ENCODE results near the gene AQP5.
A peak's percentile ranks its signal among the peaks of the same experiment; 100 is the strongest.

Gene AQP5

GRCh38 chr12:49978125-49978524 is 16.5 kb downstream of the AQP5 start:
- no peak for DNase-seq
- Histone ChIP-seq H2AFZ (ENCODE audit: low read depth, low read length) (no peak overlapping the region), H2BK12ac (ENCODE audit: low read length in 2 of 2) (no peak overlapping the region), H3K9me3 (ENCODE audit: control insufficient read depth, low read length) (no peaks in the 10 kb centered on the region), H2BK5ac (ENCODE audit: low read depth, low read length, poor library complexity, severe bottlenecking) (no peak overlapping the region), H3K27me3 (ENCODE audit: control insufficient read depth in 1 of 2, insufficient read depth in 1 of 2, low read length in 2 of 2) (peaks cover 0 to 16% of the 10 kb centered on the region in 2 experiments), H2BK15ac (ENCODE audit: low read depth, poor library complexity, severe bottlenecking) (no peak overlapping the region), H3K4me1 (ENCODE audit: control insufficient read depth, insufficient read depth, low read depth, low read length) (peaks cover 15% of the 10 kb centered on the region), H4K91ac (ENCODE audit: low read length) (no peak overlapping the region), H3K14ac (ENCODE audit: low read length in 2 of 2) (no peak overlapping the region), H3K27ac (ENCODE audit: low read length, poor library complexity, severe bottlenecking) (no peak overlapping the region), H3K4me2 (ENCODE audit: low read length, poor library complexity, severe bottlenecking) (no peak overlapping the region), H3K18ac (ENCODE audit: low read depth in 1 of 2, low read length in 2 of 2) (no peak overlapping the region), H3K79me1 (replicated peaks; ENCODE audit: low read length, poor library complexity, severe bottlenecking) (no peaks in the 10 kb centered on the region), H3K4me3 (ENCODE audit: insufficient read depth in 1 of 2, low read depth in 1 of 2, low read length in 2 of 2) (no peak overlapping the region), H4K8ac (ENCODE audit: low read length) (no peak overlapping the region), H3K23ac (ENCODE audit: low read length in 2 of 2) (no peak overlapping the region), H2AK5ac (ENCODE audit: low read length, severe bottlenecking) (no peak overlapping the region), H3K36me3 (ENCODE audit: control insufficient read depth in 1 of 2, insufficient read depth in 2 of 2, low read depth in 1 of 2, low read length in 2 of 2) (no peaks in the 10 kb centered on the region), H2BK120ac (ENCODE audit: low read depth, low read length) (no peak overlapping the region), H3K9ac (ENCODE audit: low read length) (no peak overlapping the region), H3K4ac (ENCODE audit: low read depth in 1 of 2, low read length in 2 of 2) (no peak overlapping the region)
- WGBS = 62% methylated on average over 3 of the region's 4 CpGs

DNA sequence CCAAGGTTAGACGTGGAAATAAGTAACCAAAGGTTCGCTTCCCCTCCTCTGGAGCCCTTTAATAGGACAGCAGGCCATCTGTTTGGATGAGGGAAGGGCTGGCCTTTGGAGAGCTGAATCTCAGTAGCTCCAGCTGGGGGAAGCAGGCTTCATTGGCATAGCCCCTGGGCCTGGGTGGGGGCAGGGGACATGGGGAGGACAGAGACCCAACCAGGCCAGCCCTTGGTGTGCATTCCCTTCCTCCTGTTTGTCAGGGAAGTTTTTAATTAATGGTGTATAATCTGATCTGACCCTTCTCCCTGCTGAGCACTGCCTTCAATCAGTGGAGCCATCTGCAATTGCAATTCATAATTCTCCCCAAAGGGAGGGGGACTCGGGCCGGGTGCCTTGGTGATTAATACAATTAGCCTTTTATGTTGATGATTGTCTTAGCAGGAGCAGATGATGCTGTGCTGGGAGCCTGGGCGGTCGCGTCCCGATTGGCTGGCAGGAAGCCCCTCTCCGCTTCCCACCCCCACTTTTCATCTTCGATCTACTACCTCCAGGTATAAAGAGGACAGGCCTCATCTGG is 17.4 kb downstream of the AQP5 start:
- H3K27ac ChIP-seq (ENCODE audit: low read length, poor library complexity, severe bottlenecking) = no peak overlapping the region
- H3K4me3 ChIP-seq (ENCODE audit: insufficient read depth in 1 of 2, low read depth in 1 of 2, low read length in 2 of 2) = no peak overlapping the region
- H3K14ac ChIP-seq (ENCODE audit: low read length in 2 of 2) = no peak overlapping the region
- H3K4ac ChIP-seq (ENCODE audit: low read depth in 1 of 2, low read length in 2 of 2) = no peak overlapping the region
- no peak overlapping the region for H2BK5ac ChIP-seq (ENCODE audit: low read depth, low read length, poor library complexity, severe bottlenecking)
- no peaks in the 10 kb centered on the region for H3K79me1 ChIP-seq (replicated peaks; ENCODE audit: low read length, poor library complexity, severe bottlenecking)
- H4K91ac ChIP-seq (ENCODE audit: low read length) = no peak overlapping the region
- peaks cover 0 to 8% of the 10 kb centered on the region in 2 experiments for H3K27me3 ChIP-seq (ENCODE audit: control insufficient read depth in 1 of 2, insufficient read depth in 1 of 2, low read length in 2 of 2)
- H3K4me2 ChIP-seq (ENCODE audit: low read length, poor library complexity, severe bottlenecking) = no peak overlapping the region
- H2AFZ ChIP-seq (ENCODE audit: low read depth, low read length) = no peak overlapping the region
- no peak overlapping the region for H3K9ac ChIP-seq (ENCODE audit: low read length)
- H2BK120ac ChIP-seq (ENCODE audit: low read depth, low read length) = no peak overlapping the region
- H2BK12ac ChIP-seq (ENCODE audit: low read length in 2 of 2) = no peak overlapping the region
- no peak overlapping the region for H3K23ac ChIP-seq (ENCODE audit: low read length in 2 of 2)
- H2BK15ac ChIP-seq (ENCODE audit: low read depth, poor library complexity, severe bottlenecking) = no peak overlapping the region
- DNase-seq = no peak
- H2AK5ac ChIP-seq (ENCODE audit: low read length, severe bottlenecking) = peak overlapping the region; percentile 26
- no peak overlapping the region for H3K18ac ChIP-seq (ENCODE audit: low read depth in 1 of 2, low read length in 2 of 2)
- no peaks in the 10 kb centered on the region for H3K36me3 ChIP-seq (ENCODE audit: control insufficient read depth in 1 of 2, insufficient read depth in 2 of 2, low read depth in 1 of 2, low read length in 2 of 2)
- H3K9me3 ChIP-seq (ENCODE audit: control insufficient read depth, low read length) = no peaks in the 10 kb centered on the region
- H4K8ac ChIP-seq (ENCODE audit: low read length) = no peak overlapping the region
- 88% methylated on average over 9 of the region's 10 CpGs for WGBS
- H3K4me1 ChIP-seq (ENCODE audit: control insufficient read depth, insufficient read depth, low read depth, low read length) = peaks cover 20% of the 10 kb centered on the region

GRCh38 chr12:49979791-49980190 is 18.1 kb downstream of the AQP5 start:
- Histone ChIP-seq H3K9me3 (ENCODE audit: control insufficient read depth, low read length) (no peaks in the 10 kb centered on the region), H3K14ac (ENCODE audit: low read length in 2 of 2) (no peak overlapping the region), H3K36me3 (ENCODE audit: control insufficient read depth in 1 of 2, insufficient read depth in 2 of 2, low read depth in 1 of 2, low read length in 2 of 2) (no peaks in the 10 kb centered on the region), H3K4me3 (ENCODE audit: insufficient read depth in 1 of 2, low read depth in 1 of 2, low read length in 2 of 2) (no peak overlapping the region), H3K4me2 (ENCODE audit: low read length, poor library complexity, severe bottlenecking) (no peak overlapping the region), H2AFZ (ENCODE audit: low read depth, low read length) (no peak overlapping the region), H3K27ac (ENCODE audit: low read length, poor library complexity, severe bottlenecking) (no peak overlapping the region), H2BK15ac (ENCODE audit: low read depth, poor library complexity, severe bottlenecking) (no peak overlapping the region), H3K4ac (ENCODE audit: low read depth in 1 of 2, low read length in 2 of 2) (no peak overlapping the region), H2AK5ac (ENCODE audit: low read length, severe bottlenecking) (no peak overlapping the region), H3K18ac (ENCODE audit: low read depth in 1 of 2, low read length in 2 of 2) (no peak overlapping the region), H2BK120ac (ENCODE audit: low read depth, low read length) (no peak overlapping the region), H3K23ac (ENCODE audit: low read length in 2 of 2) (no peak overlapping the region), H3K27me3 (ENCODE audit: control insufficient read depth in 1 of 2, insufficient read depth in 1 of 2, low read length in 2 of 2) (peaks cover 0 to 8% of the 10 kb centered on the region in 2 experiments), H2BK12ac (ENCODE audit: low read length in 2 of 2) (no peak overlapping the region), H4K91ac (ENCODE audit: low read length) (no peak overlapping the region), H3K9ac (ENCODE audit: low read length) (no peak overlapping the region), H3K79me1 (replicated peaks; ENCODE audit: low read length, poor library complexity, severe bottlenecking) (no peaks in the 10 kb centered on the region), H2BK5ac (ENCODE audit: low read depth, low read length, poor library complexity, severe bottlenecking) (no peak overlapping the region), H4K8ac (ENCODE audit: low read length) (no peak overlapping the region), H3K4me1 (ENCODE audit: control insufficient read depth, insufficient read depth, low read depth, low read length) (peaks cover 25% of the 10 kb centered on the region)
- 100% methylated on average over 2 of the region's 3 CpGs for WGBS
- DNase-seq = no peak

GRCh38 chr12:49980501-49981349 is 19.1 kb downstream of the AQP5 start:
- no peak for DNase-seq
- Histone ChIP-seq H3K9me3 (ENCODE audit: control insufficient read depth, low read length) (no peaks in the 10 kb centered on the region), H3K18ac (ENCODE audit: low read depth in 1 of 2, low read length in 2 of 2) (no peak overlapping the region), H3K27ac (ENCODE audit: low read length, poor library complexity, severe bottlenecking) (peak overlapping the region; percentile 72), H3K14ac (ENCODE audit: low read length in 2 of 2) (no peak overlapping the region), H2BK5ac (ENCODE audit: low read depth, low read length, poor library complexity, severe bottlenecking) (no peak overlapping the region), H3K4me3 (ENCODE audit: insufficient read depth in 1 of 2, low read depth in 1 of 2, low read length in 2 of 2) (no peak overlapping the region), H2BK12ac (ENCODE audit: low read length in 2 of 2) (no peak overlapping the region), H2AFZ (ENCODE audit: low read depth, low read length) (no peak overlapping the region), H3K36me3 (ENCODE audit: control insufficient read depth in 1 of 2, insufficient read depth in 2 of 2, low read depth in 1 of 2, low read length in 2 of 2) (no peaks in the 10 kb centered on the region), H4K91ac (ENCODE audit: low read length) (no peak overlapping the region), H3K9ac (ENCODE audit: low read length) (no peak overlapping the region), H2AK5ac (ENCODE audit: low read length, severe bottlenecking) (peak overlapping the region; percentile 72), H3K4me2 (ENCODE audit: low read length, poor library complexity, severe bottlenecking) (no peak overlapping the region), H3K4ac (ENCODE audit: low read depth in 1 of 2, low read length in 2 of 2) (no peak overlapping the region), H2BK15ac (ENCODE audit: low read depth, poor library complexity, severe bottlenecking) (peak overlapping the region; percentile 0), H3K27me3 (ENCODE audit: control insufficient read depth in 1 of 2, insufficient read depth in 1 of 2, low read length in 2 of 2) (peaks cover 0 to 5% of the 10 kb centered on the region in 2 experiments), H4K8ac (ENCODE audit: low read length) (no peak overlapping the region), H3K4me1 (ENCODE audit: control insufficient read depth, insufficient read depth, low read depth, low read length) (peaks cover 27% of the 10 kb centered on the region), H3K79me1 (replicated peaks; ENCODE audit: low read length, poor library complexity, severe bottlenecking) (no peaks in the 10 kb centered on the region), H2BK120ac (ENCODE audit: low read depth, low read length) (no peak overlapping the region), H3K23ac (ENCODE audit: low read length in 2 of 2) (no peak overlapping the region)
- 70% methylated on average over 10 of the region's 10 CpGs for WGBS

All from mesenchymal stem cell (in vitro differentiated cells and primary cell).